Mesodermal cell (in vitro differentiated cells): Measurements from ENCODE around the gene CRTC1.
A peak's percentile ranks its signal among the peaks of the same experiment; 100 is the strongest.
"Not testable (repeated sequence)": the region's sequence is repeated elsewhere in the genome, so short reads cannot be mapped to it uniquely, and the experiment has no call there.

Experiments used
- H3K27ac ChIP-seq: 2 replicates; pipeline ENCODE4 v1.7.0; 2013; ENCODE audit warnings: mild to moderate bottlenecking, low read depth, low read length, moderate library complexity; ENCODE audit not compliant: severe bottlenecking
- H3K36me3 ChIP-seq: 2 replicates; pipeline ENCODE4 v1.7.1; 2013; ENCODE audit warnings: mild to moderate bottlenecking, low read length, moderate library complexity; ENCODE audit not compliant: control insufficient read depth, insufficient read depth
- H3K4me1 ChIP-seq: one replicate; pipeline ENCODE4 v1.7.1; 2013; ENCODE audit warnings: mild to moderate bottlenecking, low read length; ENCODE audit not compliant: insufficient read depth, control insufficient read depth, poor library complexity, severe bottlenecking
- H3K4me3 ChIP-seq: 2 replicates; pipeline ENCODE4 v1.7.0; 2013; ENCODE audit warnings: low read length, control low read depth, mild to moderate bottlenecking; ENCODE audit not compliant: insufficient read depth, poor library complexity, severe bottlenecking; ENCODE audit errors: extremely low read depth
- H3K9me3 ChIP-seq: 2 replicates; pipeline ENCODE4 v1.7.1; 2013; ENCODE audit warnings: mild to moderate bottlenecking, low read length, moderate library complexity; ENCODE audit not compliant: control insufficient read depth
- WGBS, 2 experiments: methylation state at CpG; one replicate each; pipeline ENCODE4 v1.1.5; 2013; ENCODE audit warnings: missing lambda C conversion rate in 2 of 2; ENCODE audit not compliant: insufficient coverage in 2 of 2; 5-methylcytosine and 5-hydroxymethylcytosine counted together

The CRTC1 gene

GRCh38 chr19:18670312-18670711 lies 13.2 kb upstream of the CRTC1 start:
- Histone ChIP-seq H3K9me3 (no peaks in the 10 kb centered on the region), H3K36me3 (peaks cover 19% of the 10 kb centered on the region), H3K27ac (no peak overlapping the region), H3K4me3 (no peak overlapping the region), H3K4me1 (peaks cover 11% of the 10 kb centered on the region)
- 82 to 95% methylated on average over 7 to 8 of the region's 13 CpGs for WGBS, 2 experiments

- Histone ChIP-seq H3K9me3 (no peaks in the 10 kb centered on the region), H3K36me3 (peaks cover 19% of the 10 kb centered on the region), H3K4me3 (no peak overlapping the region), H3K27ac (no peak overlapping the region), H3K4me1 (peaks cover 11% of the 10 kb centered on the region)
- WGBS, 2 experiments = 90 to 94% methylated on average over 16 to 31 of the region's 35 CpGs
Measured at GRCh38 chr19:18671303-18672043, 12.0 kb upstream of the CRTC1 start.

- H3K9me3 ChIP-seq = no peaks in the 10 kb centered on the region
Measured at GRCh38 chr19:18672044-18672451, 11.4 kb upstream of the CRTC1 start.

GRCh38 chr19:18672606-18673337 lies 10.7 kb upstream of the CRTC1 start:
- H3K9me3 ChIP-seq = no peaks in the 10 kb centered on the region
- no peak overlapping the region for H3K27ac ChIP-seq
- H3K36me3 ChIP-seq = peaks cover 15% of the 10 kb centered on the region
- H3K4me3 ChIP-seq = no peak overlapping the region
- peaks cover 17% of the 10 kb centered on the region for H3K4me1 ChIP-seq
- 82 to 91% methylated on average over 6 to 11 of the region's 13 CpGs for WGBS, 2 experiments

More at GRCh38 chr19:18672044-18672451, 11.4 kb upstream of the CRTC1 start:
- Histone ChIP-seq H3K36me3 (peaks cover 19% of the 10 kb centered on the region), H3K4me1 (peaks cover 11% of the 10 kb centered on the region), H3K4me3 (no peak overlapping the region), H3K27ac (no peak overlapping the region)
- whole genome bisulfite sequencing, 2 experiments = 92 to 96% methylated on average over 21 to 23 of the region's 24 CpGs

- Histone ChIP-seq H3K4me1 (peaks cover 21% of the 10 kb centered on the region), H3K36me3 (no peaks in the 10 kb centered on the region), H3K9me3 (no peaks in the 10 kb centered on the region), H3K27ac (no peak overlapping the region), H3K4me3 (no peak overlapping the region)
- WGBS, 2 experiments = 92 to 98% methylated on average over 11 of the region's 11 CpGs
Measured at GRCh38 chr19:18674616-18675015, 8.9 kb upstream of the CRTC1 start.

- 66 to 73% methylated on average over 5 of the region's 5 CpGs for WGBS, 2 experiments
- H3K36me3 ChIP-seq = no peaks in the 10 kb centered on the region
Measured at GRCh38 chr19:18675779-18676178, 7.7 kb upstream of the CRTC1 start.

GRCh38 chr19:18676692-18677091 lies 6.8 kb upstream of the CRTC1 start:
- Histone ChIP-seq H3K27ac (no peak overlapping the region), H3K9me3 (no peaks in the 10 kb centered on the region), H3K4me1 (peaks cover 15% of the 10 kb centered on the region), H3K4me3 (no peak overlapping the region), H3K36me3 (no peaks in the 10 kb centered on the region)
- 92 to 96% methylated on average over 5 to 6 of the region's 7 CpGs for WGBS, 2 experiments

More at GRCh38 chr19:18675779-18676178, 7.7 kb upstream of the CRTC1 start:
- H3K4me3 ChIP-seq = no peak overlapping the region
- H3K4me1 ChIP-seq = peaks cover 15% of the 10 kb centered on the region
- H3K9me3 ChIP-seq = no peaks in the 10 kb centered on the region
- no peak overlapping the region for H3K27ac ChIP-seq

- no peaks in the 10 kb centered on the region for H3K36me3 ChIP-seq
- peaks cover 15% of the 10 kb centered on the region for H3K4me1 ChIP-seq
- peak overlapping the region; percentile 36 for H3K27ac ChIP-seq
- 82 to 86% methylated on average over 9 to 10 of the region's 13 CpGs for WGBS, 2 experiments
- no peak overlapping the region for H3K4me3 ChIP-seq
- H3K9me3 ChIP-seq = no peaks in the 10 kb centered on the region
Measured at GRCh38 chr19:18677156-18677555, 6.3 kb upstream of the CRTC1 start.

GRCh38 chr19:18680148-18680547 lies 3.3 kb upstream of the CRTC1 start:
- 100% methylated on average over 1 of the region's 1 CpG for WGBS, 2 experiments
- H3K4me3 ChIP-seq = not testable (repeated sequence)

GRCh38 chr19:18682807-18683108 lies 722 bp upstream of the CRTC1 start:
- Histone ChIP-seq H3K36me3 (no peaks in the 10 kb centered on the region), H3K4me1 (peaks cover 5% of the 10 kb centered on the region), H3K4me3 (peak overlapping the region; percentile 49), H3K9me3 (no peaks in the 10 kb centered on the region), H3K27ac (peak overlapping the region; percentile 45)
- WGBS, 2 experiments = 86 to 94% methylated on average over 4 to 5 of the region's 8 CpGs

More at GRCh38 chr19:18680148-18680547, 3.3 kb upstream of the CRTC1 start:
- H3K4me1 ChIP-seq = peaks cover 11% of the 10 kb centered on the region
- not testable (repeated sequence) for H3K27ac ChIP-seq, H3K36me3 ChIP-seq, H3K9me3 ChIP-seq
